Activated CD8-positive, alpha-beta memory T cell treated with anti-CD3 and anti-CD28 coated beads, Interleukin-2, amount 10 ng/mL, durations not matched to agents 7 days and 5 days (primary cell): ENCODE results near the gene ACTL6B. TPM values are rescaled to one million over a fixed set of nuclear protein-coding genes. Genes with fewer than 3 reads are reported as not detected.

ENCODE experiments used
- total RNA-seq, 2 experiments: library from RNA; stranded (reverse); gene quantifications; one replicate each; pipeline ENCODE4 v1.2.3, GENCODE V29; 2021

The ACTL6B gene
- total RNA-seq, 2 experiments from 2014 or later: not detected

Other genes starting within 250 kb of the ACTL6B start
- 1 to 10 TPM; 2.6 to 3.3 TPM for gene ZCWPW1, start 227.7 kb downstream of the ACTL6B start, total RNA-seq
- 10 to 100 TPM; 42.4 to 50.2 TPM for gene MEPCE, start 226.6 kb downstream of the ACTL6B start, total RNA-seq
- gene PPP1R35, start 220.0 kb downstream of the ACTL6B start, total RNA-seq: 100 to 1,000 TPM in 1 of 2 experiments, 10 to 100 TPM in 1; 77.6 to 101 TPM
- gene SPACDR, start 192.2 kb downstream of the ACTL6B start, total RNA-seq: 1 to 10 TPM; 3.8 to 5.0 TPM
- 100 to 1,000 TPM; 128 to 144 TPM for gene TSC22D4, start 177.2 kb downstream of the ACTL6B start, total RNA-seq
- under 1 TPM; 0.07 to 0.12 TPM for gene NYAP1, start 172.5 kb downstream of the ACTL6B start, total RNA-seq
- 10 to 100 TPM; 61.4 to 82.5 TPM for gene AGFG2, start 117.2 kb downstream of the ACTL6B start, total RNA-seq
- gene SAP25, start 82.5 kb downstream of the ACTL6B start, total RNA-seq: 10 to 100 TPM; 18.2 to 26.3 TPM
- 100 to 1,000 TPM; 155 to 178 TPM for gene LRCH4, start 70.3 kb downstream of the ACTL6B start, total RNA-seq
- gene FBXO24, start 70.1 kb downstream of the ACTL6B start, total RNA-seq: 1 to 10 TPM in 1 of 2 experiments, under 1 TPM in 1; 0.80 to 1.3 TPM
- gene PCOLCE, start 54.1 kb downstream of the ACTL6B start, total RNA-seq: 10 to 100 TPM in 1 of 2 experiments, 1 to 10 TPM in 1; 9.2 to 11.6 TPM
- 10 to 100 TPM; 22.2 to 28.8 TPM for gene MOSPD3, start 43.9 kb downstream of the ACTL6B start, total RNA-seq
- gene TFR2, start 14.9 kb downstream of the ACTL6B start, total RNA-seq: 10 to 100 TPM; 11.1 to 18.6 TPM
- 100 to 1,000 TPM; 243 to 271 TPM for gene GNB2, start 17.3 kb upstream of the ACTL6B start, total RNA-seq
- gene GIGYF1, start 37.8 kb upstream of the ACTL6B start, total RNA-seq: 10 to 100 TPM; 47.1 to 53.4 TPM
- gene POP7, start 49.7 kb upstream of the ACTL6B start, total RNA-seq: 10 to 100 TPM; 43.6 to 53.4 TPM
- gene EPO, start 64.0 kb upstream of the ACTL6B start, total RNA-seq: not detected
- not detected for gene ZAN, start 77.1 kb upstream of the ACTL6B start, total RNA-seq
- 1 to 10 TPM; 1.3 to 2.0 TPM for gene EPHB4, start 171.1 kb upstream of the ACTL6B start, total RNA-seq
- 10 to 100 TPM; 28.6 to 30.1 TPM for gene SLC12A9, start 196.3 kb upstream of the ACTL6B start, total RNA-seq
- gene TRIP6, start 210.9 kb upstream of the ACTL6B start, total RNA-seq: 10 to 100 TPM; 38.2 to 39.3 TPM
- gene SRRT, start 218.7 kb upstream of the ACTL6B start, total RNA-seq: 100 to 1,000 TPM; 290 to 312 TPM
- gene UFSP1, start 233.3 kb upstream of the ACTL6B start, total RNA-seq: 1 to 10 TPM; 2.3 to 2.7 TPM
- under 1 TPM in 1 of 2 experiments, not detected in 1; 0.23 TPM for gene ACHE, start 239.4 kb upstream of the ACTL6B start, total RNA-seq